Measurements from ENCODE around the gene DAZAP2.

GRCh38 chr12:51225771-51226170 lies 12.9 kb upstream of the DAZAP2 start:
- TF ChIP-seq POLR2A (IDR thresholded peaks at IDR 0.05; ENCODE audit: low read length) (no peak), GATA1 (IDR thresholded peaks at IDR 0.05; ENCODE audit: low read depth, low read length) (no peak)

All from erythroblast (primary cell).